Keratinocyte (primary cell): Measurements from ENCODE around the gene PALS1.

Experiments used
- EZH2 ChIP-seq: IDR thresholded peaks from one replicate; pipeline ENCODE4 v1.6.1; 2012; ENCODE audit warnings: inconsistent platforms, mild to moderate bottlenecking, low read length, moderate library complexity
- TF ChIP-seq, protein P1 (sequence below), 3 experiments: IDR thresholded peaks in 1 of 3; conservative IDR thresholded peaks in 1 of 3; optimal IDR thresholded peaks in 1 of 3; 2 replicates in 2 of 3; 3 replicates in 1 of 3; pipeline versions ENCODE3 to v1.5.1; 2011; ENCODE audit warnings: low read length in 3 of 3, mild to moderate bottlenecking in 3 of 3, moderate library complexity in 2 of 3, control low read depth in 1 of 3, inconsistent platforms in 1 of 3; ENCODE audit not compliant: insufficient read depth in 2 of 3; ENCODE audit errors: extremely low read depth in 1 of 3

DNA sequence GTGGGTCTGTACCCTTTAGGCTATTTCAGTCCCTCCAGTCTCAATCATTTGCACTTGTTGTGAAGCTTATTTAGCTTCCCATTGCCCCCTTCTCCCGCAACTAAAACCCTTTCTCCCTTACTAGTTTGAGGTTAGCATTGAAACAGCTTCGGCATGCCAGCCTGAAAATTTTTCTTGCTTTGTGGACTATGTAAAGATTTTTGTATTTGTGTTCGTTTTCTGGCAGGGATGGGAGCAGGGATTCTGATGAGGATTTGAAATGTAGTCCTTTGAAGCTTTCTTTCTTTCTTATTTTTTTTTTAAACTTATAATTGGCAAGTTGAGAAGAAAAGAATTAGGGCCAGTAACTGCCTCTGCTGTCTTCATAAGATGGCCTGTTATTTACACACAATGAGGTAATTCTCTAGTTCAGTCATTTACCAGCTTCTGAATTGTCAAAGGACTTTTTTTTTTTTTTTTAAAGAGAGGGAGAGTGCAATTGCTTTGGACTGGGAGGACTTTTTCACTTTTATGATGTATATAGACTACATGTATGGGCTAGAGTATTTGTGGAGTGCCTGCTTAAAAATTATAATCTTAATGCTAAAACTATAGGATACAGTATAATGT, 29.0 kb downstream of the PALS1 start:
- TF ChIP-seq, protein P1, sequence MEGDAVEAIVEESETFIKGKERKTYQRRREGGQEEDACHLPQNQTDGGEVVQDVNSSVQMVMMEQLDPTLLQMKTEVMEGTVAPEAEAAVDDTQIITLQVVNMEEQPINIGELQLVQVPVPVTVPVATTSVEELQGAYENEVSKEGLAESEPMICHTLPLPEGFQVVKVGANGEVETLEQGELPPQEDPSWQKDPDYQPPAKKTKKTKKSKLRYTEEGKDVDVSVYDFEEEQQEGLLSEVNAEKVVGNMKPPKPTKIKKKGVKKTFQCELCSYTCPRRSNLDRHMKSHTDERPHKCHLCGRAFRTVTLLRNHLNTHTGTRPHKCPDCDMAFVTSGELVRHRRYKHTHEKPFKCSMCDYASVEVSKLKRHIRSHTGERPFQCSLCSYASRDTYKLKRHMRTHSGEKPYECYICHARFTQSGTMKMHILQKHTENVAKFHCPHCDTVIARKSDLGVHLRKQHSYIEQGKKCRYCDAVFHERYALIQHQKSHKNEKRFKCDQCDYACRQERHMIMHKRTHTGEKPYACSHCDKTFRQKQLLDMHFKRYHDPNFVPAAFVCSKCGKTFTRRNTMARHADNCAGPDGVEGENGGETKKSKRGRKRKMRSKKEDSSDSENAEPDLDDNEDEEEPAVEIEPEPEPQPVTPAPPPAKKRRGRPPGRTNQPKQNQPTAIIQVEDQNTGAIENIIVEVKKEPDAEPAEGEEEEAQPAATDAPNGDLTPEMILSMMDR (optimal IDR thresholded peaks at IDR 0.05 in 1 of 3, IDR thresholded peaks at IDR 0.05 in 1 of 3, conservative IDR thresholded peaks at IDR 0.05 in 1 of 3; ENCODE audit: extremely low read depth in 1 of 3, insufficient read depth in 2 of 3, low read length in 3 of 3) = no peak
- no peak for TF ChIP-seq EZH2
